ENCODE results near the gene MTA3. TPM values are rescaled to one million over a fixed set of nuclear protein-coding genes. Genes with fewer than 3 reads are reported as not detected.

MTA3 gene
- total and polyA plus RNA-seq, 2 of the 8 experiments (the other 6 are each of a cell fraction or from before 2014, with no cell fraction given): 125 to 184 TPM

DNA sequence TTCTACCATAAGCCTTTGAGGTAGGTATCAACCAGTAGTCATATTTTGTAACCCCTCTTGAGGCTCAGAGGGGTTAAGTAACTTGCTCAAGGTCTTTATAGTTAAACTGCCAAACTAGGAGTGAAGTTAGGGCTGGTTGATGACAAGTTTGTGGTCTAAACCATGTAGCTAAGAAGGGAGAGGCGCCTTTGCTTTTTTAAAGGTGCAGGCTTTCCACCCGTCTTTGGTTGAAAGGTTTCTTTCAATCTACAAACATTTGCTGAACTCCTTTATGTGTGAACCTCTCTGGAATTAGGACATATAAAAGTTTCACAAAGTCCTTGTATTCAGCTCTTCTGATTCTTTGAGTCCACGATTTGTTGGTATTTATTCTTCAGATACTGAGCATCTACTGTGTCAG is 2.4 kb upstream of the MTA3 start:
- Histone ChIP-seq H3K23me2 (ENCODE audit: low read depth, low read length) (peaks cover 4% of the 10 kb centered on the region; the same call in 1 of the 2 replicates), H2AK5ac (ENCODE audit: low read depth, low read length) (no peak overlapping the region), H3K9ac (replicated peaks in 1 of 4; ENCODE audit: extremely low read depth in 1 of 4, low read depth in 3 of 4, low read length in 3 of 4) (no peak overlapping the region), H3K9me3 (ENCODE audit: insufficient read depth in 2 of 2, low read depth in 1 of 2, low read length in 1 of 2) (no peaks in the 10 kb centered on the region), H3K4me2 (ENCODE audit: insufficient read depth in 1 of 2, low read depth in 2 of 2, low read length in 2 of 2) (no peak overlapping the region), H3K4ac (replicated peaks; ENCODE audit: insufficient read length, low read depth, low read length) (no peak overlapping the region), H3K36me3 (ENCODE audit: control insufficient read depth in 2 of 4, insufficient read depth in 4 of 4, low read length in 3 of 4) (peaks cover 0 to 17% (median 2%) of the 10 kb centered on the region in 4 experiments; a peak in 4 of 8 replicates), H4K5ac (ENCODE audit: insufficient read length, low read depth, low read length) (no peak overlapping the region), H4K8ac (ENCODE audit: extremely low read depth, insufficient read depth, low read length) (no peak overlapping the region), H3K27me3 (replicated peaks in 1 of 4; ENCODE audit: control insufficient read depth in 3 of 4, extremely low read depth in 1 of 4, insufficient read depth in 3 of 4, low read length in 3 of 4) (no peaks in the 10 kb centered on the region), H2BK15ac (ENCODE audit: low read length) (no peak overlapping the region), H3K4me3 (ENCODE audit: extremely low read depth in 1 of 4, insufficient read depth in 2 of 4, low read depth in 3 of 4, low read length in 4 of 4) (no peak overlapping the region), H3K14ac (ENCODE audit: insufficient read length) (no peak overlapping the region), H2BK12ac (ENCODE audit: low read depth, low read length) (no peak overlapping the region), H3K79me2 (ENCODE audit: control insufficient read depth in 1 of 2, insufficient read depth in 2 of 2, low read length in 2 of 2) (peaks cover 4 to 19% of the 10 kb centered on the region in 2 experiments), H2BK120ac (replicated peaks; ENCODE audit: low read depth, low read length) (no peak overlapping the region), H4K91ac (replicated peaks; ENCODE audit: insufficient read length, low read length) (no peak overlapping the region), H3K23ac (ENCODE audit: insufficient read length) (no peak overlapping the region), H4K20me1 (replicated peaks in 1 of 2; ENCODE audit: control insufficient read depth in 1 of 2, insufficient read depth in 2 of 2, low read length in 2 of 2) (no peaks in the 10 kb centered on the region), H2BK20ac (ENCODE audit: low read length) (no peak overlapping the region; the same call in 1 of the 2 replicates), H3K56ac (replicated peaks; ENCODE audit: insufficient read length, low read depth, low read length) (no peak overlapping the region), H3K79me1 (ENCODE audit: low read depth, low read length) (no peaks in the 10 kb centered on the region), H3K18ac (ENCODE audit: extremely low read depth, low read length) (no peak overlapping the region; the same call in 1 of the 2 replicates), H2AFZ (ENCODE audit: low read length) (no peak overlapping the region), H3K27ac (ENCODE audit: low read depth, low read length) (no peak overlapping the region), H2BK5ac (ENCODE audit: low read depth, low read length) (no peak overlapping the region), H3K4me1 (replicated peaks in 1 of 4; ENCODE audit: control insufficient read depth in 3 of 4, insufficient read depth in 4 of 4, low read length in 3 of 4) (peaks cover 6 to 14% (median 10%) of the 10 kb centered on the region in 4 experiments)
- WGBS, 2 experiments (ENCODE audit: extremely low coverage in 1 of 2, insufficient coverage in 1 of 2, insufficient read length in 1 of 2, insufficient replicate concordance in 2 of 2, low coverage in 1 of 2, low lambda C conversion rate in 2 of 2, missing lambda C conversion rate in 1 of 2): 84% methylated on average over 3 of the region's 3 CpGs; no CpG with 5 or more reads in 1 of the 2 experiments
- DNase-seq (ENCODE audit: low read depth in 1 of 2, low spot score in 2 of 2) (no peak), FAIRE-seq (no peak)
- TF ChIP-seq, protein P1, sequence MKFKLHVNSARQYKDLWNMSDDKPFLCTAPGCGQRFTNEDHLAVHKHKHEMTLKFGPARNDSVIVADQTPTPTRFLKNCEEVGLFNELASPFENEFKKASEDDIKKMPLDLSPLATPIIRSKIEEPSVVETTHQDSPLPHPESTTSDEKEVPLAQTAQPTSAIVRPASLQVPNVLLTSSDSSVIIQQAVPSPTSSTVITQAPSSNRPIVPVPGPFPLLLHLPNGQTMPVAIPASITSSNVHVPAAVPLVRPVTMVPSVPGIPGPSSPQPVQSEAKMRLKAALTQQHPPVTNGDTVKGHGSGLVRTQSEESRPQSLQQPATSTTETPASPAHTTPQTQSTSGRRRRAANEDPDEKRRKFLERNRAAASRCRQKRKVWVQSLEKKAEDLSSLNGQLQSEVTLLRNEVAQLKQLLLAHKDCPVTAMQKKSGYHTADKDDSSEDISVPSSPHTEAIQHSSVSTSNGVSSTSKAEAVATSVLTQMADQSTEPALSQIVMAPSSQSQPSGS (IDR thresholded peaks at IDR 0.05; ENCODE audit: low read length): no peak
- TF ChIP-seq JUND (IDR thresholded peaks at IDR 0.05; ENCODE audit: low read length) (no peak), NRF1 (IDR thresholded peaks at IDR 0.05; ENCODE audit: low read depth, low read length) (no peak)
- POLR2A ChIA-PET (ENCODE audit: partially characterized antibody): interaction anchor here (1.7 to 2.8 kb wide), 2 partner anchors 9 to 12 kb away, joined by 7 to 10 read pairs; no protein-coding TSS in a partner anchor
- CTCF ChIA-PET (ENCODE audit: partially characterized antibody): interaction anchor here (1.2 kb wide), 1 partner anchor 48 kb away, joined by 4 read pairs; no protein-coding TSS in a partner anchor

Measured in H1 (cell line).